Measurements from ENCODE around the gene MGAT5. TPM values are rescaled to one million over a fixed set of nuclear protein-coding genes. Genes with fewer than 3 reads are reported as not detected.
"Not testable (repeated sequence)": the region's sequence is repeated elsewhere in the genome, so short reads cannot be mapped to it uniquely, and the experiment has no call there.

Gene MGAT5
- polyA plus RNA-seq, 10 donors, result 15.3 to 23.4 (median 18.7) TPM

- no peak for DNase-seq
Observed at GRCh38 chr2:134278553-134278952, 24.7 kb downstream of the MGAT5 start.

GRCh38 chr2:134279417-134279816 is 25.5 kb downstream of the MGAT5 start:
- no peak for DNase-seq

- DNase-seq, result no peak
Observed at GRCh38 chr2:134280231-134280630, 26.4 kb downstream of the MGAT5 start.

- DNase-seq, result no peak
Observed at GRCh38 chr2:134280726-134281125, 26.9 kb downstream of the MGAT5 start.

GRCh38 chr2:134281815-134282419 is 28.0 kb downstream of the MGAT5 start:
- DNase-seq, result no peak

- DNase-seq, result no peak
Observed at GRCh38 chr2:134282629-134283400, 28.9 kb downstream of the MGAT5 start.

DNA sequence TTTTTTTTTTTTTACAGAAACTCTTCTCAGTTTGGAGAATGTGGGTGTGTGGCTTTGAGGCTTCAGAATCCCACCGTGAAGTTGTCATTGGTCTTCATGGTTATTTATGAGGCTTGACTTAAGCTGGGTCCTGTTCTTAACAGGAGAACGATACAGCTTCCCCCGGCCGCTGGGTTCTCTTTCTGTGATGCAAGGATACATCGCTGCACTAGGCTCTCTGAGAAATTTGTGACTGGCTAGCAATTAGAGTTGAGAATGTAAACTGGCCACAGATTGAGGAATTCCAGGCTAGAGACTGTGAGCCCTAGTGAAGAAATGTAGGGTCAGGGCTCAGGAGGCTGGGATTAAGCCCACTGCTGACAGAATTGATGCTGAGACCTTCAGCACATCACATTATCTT is 29.8 kb downstream of the MGAT5 start:
- no peak for DNase-seq

DNA sequence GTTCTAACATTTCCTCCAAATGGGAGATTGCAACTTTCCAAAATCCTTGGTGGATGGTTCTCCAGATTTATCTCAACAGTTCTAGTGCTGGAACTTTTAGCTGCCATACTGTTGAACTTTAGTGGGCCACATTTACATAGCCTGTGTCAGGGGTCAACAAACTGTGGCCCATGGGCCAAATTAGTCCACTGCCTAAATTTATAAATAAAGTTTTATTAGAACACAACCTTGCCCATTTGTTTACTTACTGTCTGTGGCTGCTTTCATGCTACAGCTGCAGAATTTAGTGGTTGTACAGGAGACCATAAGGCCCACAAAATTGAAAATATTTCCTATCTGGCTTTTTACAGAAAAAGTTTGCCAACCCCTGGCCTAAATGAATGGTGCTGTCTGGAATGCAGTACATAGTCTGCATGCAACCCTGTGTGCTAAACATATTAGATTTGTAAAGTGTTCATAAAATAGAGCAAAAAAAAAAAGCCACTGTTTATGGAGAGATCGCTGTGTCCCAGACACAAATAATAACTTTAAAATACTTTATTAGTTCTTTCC is 30.3 kb downstream of the MGAT5 start:
- DNase-seq, result no peak

GRCh38 chr2:134287323-134287722 is 33.5 kb downstream of the MGAT5 start:
- no peak for DNase-seq

- no peak for DNase-seq
Observed at GRCh38 chr2:134288814-134289213, 34.9 kb downstream of the MGAT5 start.

DNA sequence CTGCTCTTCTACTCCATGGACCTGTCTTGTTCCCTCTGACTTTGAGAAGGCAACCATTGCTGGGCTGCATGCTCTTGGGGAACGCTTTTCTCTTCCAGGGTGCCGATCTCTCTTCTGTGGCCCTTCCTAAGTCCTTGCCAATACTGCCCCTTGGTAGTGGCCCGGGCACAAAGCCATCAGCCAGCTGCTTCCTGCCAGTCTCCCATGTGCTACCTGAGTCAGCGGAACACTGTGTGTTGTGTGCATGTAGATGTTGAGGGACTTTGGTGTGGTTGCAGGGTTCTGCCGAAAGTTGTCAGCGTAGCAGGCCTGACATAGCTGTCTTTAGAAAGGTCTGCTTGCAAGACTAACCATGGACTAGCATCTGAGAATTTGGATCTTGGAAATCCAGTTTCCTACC is 35.4 kb downstream of the MGAT5 start:
- no peak for DNase-seq

GRCh38 chr2:134290358-134290757 is 36.5 kb downstream of the MGAT5 start:
- no peak for DNase-seq

GRCh38 chr2:134292514-134292913 is 38.6 kb downstream of the MGAT5 start:
- DNase-seq, result no peak

- no peak for DNase-seq
Observed at GRCh38 chr2:134293719-134294537, 40.1 kb downstream of the MGAT5 start.

- not testable (repeated sequence) for DNase-seq
Observed at GRCh38 chr2:134294598-134294997, 40.7 kb downstream of the MGAT5 start.

- DNase-seq, result no peak
Observed at GRCh38 chr2:134295441-134295840, 41.6 kb downstream of the MGAT5 start.

- DNase-seq, result no peak
Observed at GRCh38 chr2:134296301-134296700, 42.4 kb downstream of the MGAT5 start.

- no peak for DNase-seq
Observed at GRCh38 chr2:134299334-134299733, 45.5 kb downstream of the MGAT5 start.

GRCh38 chr2:134300585-134300984 is 46.7 kb downstream of the MGAT5 start:
- no peak for DNase-seq

DNA sequence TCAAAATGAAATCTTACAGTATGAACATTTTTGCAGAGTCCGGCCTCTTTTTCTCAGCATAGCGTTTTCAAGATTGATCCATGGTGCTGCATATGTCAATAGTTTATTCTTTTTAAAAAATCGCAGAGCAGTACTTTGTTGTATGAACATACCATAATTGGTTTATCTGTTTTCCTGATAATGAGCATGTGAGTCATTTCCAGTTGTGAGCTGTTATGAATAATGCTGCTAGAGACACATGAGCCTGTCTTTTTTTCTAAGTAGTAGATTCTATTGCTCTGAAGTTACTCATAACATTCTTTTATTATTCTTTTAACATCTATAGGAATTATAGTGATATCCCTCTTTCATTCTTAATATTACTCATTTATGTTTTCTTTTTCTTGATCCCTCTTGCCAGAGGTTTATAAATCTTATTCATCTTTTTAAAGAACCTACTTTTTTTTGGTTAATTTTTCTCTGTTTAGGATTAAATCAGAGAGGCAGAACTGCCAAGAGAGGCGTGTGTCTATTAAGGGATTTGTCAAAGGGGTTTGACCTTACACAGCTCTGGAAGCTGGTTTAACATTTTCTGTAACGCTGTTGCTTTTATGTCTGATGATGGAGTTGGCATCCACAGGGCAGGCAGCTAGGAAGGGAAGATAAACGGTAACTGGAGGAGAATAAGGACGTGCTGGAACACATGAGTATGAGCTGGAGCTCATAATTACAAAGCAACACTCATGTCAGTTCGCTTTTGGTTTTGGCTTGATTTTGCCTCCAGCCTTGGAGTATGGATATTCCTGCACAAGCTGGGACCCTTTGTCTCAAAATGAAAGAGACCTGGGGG is 47.4 kb downstream of the MGAT5 start:
- peak in 1 of 3 donors; percentile 46 for DNase-seq

GRCh38 chr2:134301928-134302260 is 48.0 kb downstream of the MGAT5 start:
- DNase-seq, result no peak
